Activated B cell treated with CpG ODN at 0.5 μM for 24 hours (primary cell): ENCODE data around the gene IL6R. TPM values are rescaled to one million over a fixed set of nuclear protein-coding genes. Genes with fewer than 3 reads are reported as not detected.
A peak's percentile ranks its signal among the peaks of the same experiment; 100 is the strongest.

ENCODE experiments used
- ATAC-seq: fragments of 200-7000 bp; cut with Tn5 transposase; one replicate; pipeline ENCODE4 v1.10.0; 2021; ENCODE audit warnings: low read depth, mild to moderate bottlenecking, moderate library complexity
- CTCF ChIA-PET: fragments of 350-600 bp; sonication (Branson Sonifier 250); formaldehyde crosslinking; loops from one replicate; lab custom pipeline; 2021; ENCODE audit warnings: antibody characterized with exemption; lab: Charles Lee
- POLR2A ChIA-PET: fragments of 350-600 bp; sonication (Branson Sonifier 250); formaldehyde crosslinking; loops from one replicate; lab custom pipeline; 2021; ENCODE audit warnings: antibody characterized with exemption; lab: Charles Lee
- DNase-seq: peaks from one replicate; pipeline ENCODE4 v3.0.0; 2022
- H3K27ac Mint-ChIP-seq: one replicate; pipeline ENCODE4 v1.8.0; 2020; ENCODE audit warnings: mixed read lengths
- H3K27me3 Mint-ChIP-seq: one replicate; pipeline ENCODE4 v1.8.0; 2021; ENCODE audit warnings: mixed read lengths
- H3K36me3 Mint-ChIP-seq: one replicate; pipeline ENCODE4 v1.8.0; 2021; ENCODE audit warnings: low read depth, mixed read lengths
- H3K4me1 Mint-ChIP-seq: one replicate; pipeline ENCODE4 v1.8.0; 2021; ENCODE audit warnings: mixed read lengths
- H3K4me3 Mint-ChIP-seq: one replicate; pipeline ENCODE4 v1.8.0; 2020; ENCODE audit warnings: mild to moderate bottlenecking, mixed read lengths
- H3K9me3 Mint-ChIP-seq: one replicate; pipeline ENCODE4 v1.8.0; 2020; ENCODE audit warnings: mixed read lengths
- intact Hi-C: fragments of 100-400 bp; cut with micrococcal nuclease; formaldehyde crosslinking; loops from one replicate; pipeline ENCODE4 v1.15.1; 2024
- total RNA-seq: library from RNA; stranded (reverse); gene quantifications from 2 replicates; pipeline ENCODE4 v1.2.3, GENCODE V29; 2022
- TF ChIP-seq, protein P1 (sequence below): fragments of 200-600 bp; IDR thresholded peaks from one replicate; pipeline ENCODE4 v1.8.0; 2022; ENCODE audit warnings: antibody characterized with exemption, mild to moderate bottlenecking

Gene IL6R
- total RNA-seq, 1 donor from 2014 or later, result 3.3 TPM

DNA sequence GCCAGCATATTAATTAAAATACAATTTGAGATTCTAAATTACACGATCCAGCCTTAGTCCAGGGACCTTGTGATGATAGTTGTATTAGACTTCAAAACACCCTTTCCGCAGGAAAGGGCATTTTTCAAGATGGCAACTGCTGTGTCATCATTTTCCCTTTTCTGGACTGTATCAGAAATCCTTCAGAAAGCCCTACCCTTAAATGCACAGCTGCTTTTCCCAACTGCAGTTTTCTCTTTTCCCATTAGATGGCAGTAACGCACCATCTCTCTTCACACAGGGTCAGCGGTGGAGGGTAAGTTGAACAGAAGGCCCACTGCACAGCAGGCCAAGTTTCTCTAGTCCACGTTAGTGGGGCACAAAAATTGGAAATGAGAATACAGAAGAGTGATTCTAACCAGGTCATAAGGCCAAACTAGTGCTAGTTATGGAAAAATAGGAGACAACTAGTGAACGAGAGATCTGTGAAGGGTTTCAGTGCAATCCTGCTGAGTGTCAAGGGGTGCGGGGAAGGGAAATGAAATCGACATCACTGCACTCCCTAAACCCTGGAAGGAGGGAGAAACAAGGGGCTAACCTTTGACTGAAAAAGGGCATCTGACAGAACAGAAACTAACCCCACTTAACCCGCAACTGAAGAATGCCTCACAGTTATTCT, 74.8 kb downstream of the IL6R start:
- ChIA-PET POLR2A (interaction anchor here (1.0 to 1.1 kb wide), 3 partner anchors 67 to 457 kb away, joined by 3 read pairs; partner anchors contain the start of gene PMVK), CTCF (interaction anchor here (0.6 to 4.8 kb wide), 29 partner anchors 10 to 605 kb away, joined by 3 to 101 read pairs (median 4); no protein-coding TSS in a partner anchor)
- intact Hi-C loops, result loop anchor here (1.0 to 10.0 kb wide), 6 partner anchors 66 to 581 kb away; partner anchors contain the start of gene IL6R
- no peaks in the 10 kb centered on the region for H3K9me3 Mint-ChIP-seq
- no peaks in the 10 kb centered on the region for H3K36me3 Mint-ChIP-seq
- TF ChIP-seq, protein P1, sequence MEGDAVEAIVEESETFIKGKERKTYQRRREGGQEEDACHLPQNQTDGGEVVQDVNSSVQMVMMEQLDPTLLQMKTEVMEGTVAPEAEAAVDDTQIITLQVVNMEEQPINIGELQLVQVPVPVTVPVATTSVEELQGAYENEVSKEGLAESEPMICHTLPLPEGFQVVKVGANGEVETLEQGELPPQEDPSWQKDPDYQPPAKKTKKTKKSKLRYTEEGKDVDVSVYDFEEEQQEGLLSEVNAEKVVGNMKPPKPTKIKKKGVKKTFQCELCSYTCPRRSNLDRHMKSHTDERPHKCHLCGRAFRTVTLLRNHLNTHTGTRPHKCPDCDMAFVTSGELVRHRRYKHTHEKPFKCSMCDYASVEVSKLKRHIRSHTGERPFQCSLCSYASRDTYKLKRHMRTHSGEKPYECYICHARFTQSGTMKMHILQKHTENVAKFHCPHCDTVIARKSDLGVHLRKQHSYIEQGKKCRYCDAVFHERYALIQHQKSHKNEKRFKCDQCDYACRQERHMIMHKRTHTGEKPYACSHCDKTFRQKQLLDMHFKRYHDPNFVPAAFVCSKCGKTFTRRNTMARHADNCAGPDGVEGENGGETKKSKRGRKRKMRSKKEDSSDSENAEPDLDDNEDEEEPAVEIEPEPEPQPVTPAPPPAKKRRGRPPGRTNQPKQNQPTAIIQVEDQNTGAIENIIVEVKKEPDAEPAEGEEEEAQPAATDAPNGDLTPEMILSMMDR, result peak; percentile 86
- ATAC-seq (peak; percentile 95), DNase-seq (no peak)
- H3K27ac Mint-ChIP-seq, result no peak overlapping the region
- peaks cover 6% of the 10 kb centered on the region for H3K4me1 Mint-ChIP-seq
- no peaks in the 10 kb centered on the region for H3K27me3 Mint-ChIP-seq
- no peak overlapping the region for H3K4me3 Mint-ChIP-seq

DNA sequence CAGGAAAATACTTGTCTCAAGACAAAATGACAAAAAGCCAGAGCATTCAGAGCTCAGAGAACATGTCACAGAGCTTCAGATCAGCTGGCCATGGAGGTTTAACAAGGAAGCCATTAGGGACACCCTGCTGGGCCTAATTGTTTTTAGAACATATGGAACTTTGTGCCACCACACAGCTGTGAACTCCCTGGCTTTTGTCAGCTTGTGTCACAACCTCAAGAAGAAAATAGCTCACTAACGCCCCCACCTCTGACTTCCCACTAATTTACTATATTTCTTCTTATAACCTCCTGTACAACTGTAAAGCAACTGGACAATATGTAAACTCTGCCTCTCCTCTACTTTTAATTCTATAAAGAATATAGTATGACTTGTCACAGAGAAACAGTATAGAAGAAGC, 75.9 kb downstream of the IL6R start:
- H3K9me3 Mint-ChIP-seq, result no peaks in the 10 kb centered on the region
- ChIA-PET POLR2A (interaction anchor here (1.0 kb wide), 1 partner anchor 455 kb away, joined by 3 read pairs; the partner anchor contains the start of gene PMVK), CTCF (interaction anchor here (1.0 to 4.8 kb wide), 17 partner anchors 10 to 604 kb away, joined by 3 to 101 read pairs (median 7); no protein-coding TSS in a partner anchor)
- no peak overlapping the region for H3K27ac Mint-ChIP-seq
- DNase-seq, result no peak
- no peak overlapping the region for H3K4me3 Mint-ChIP-seq
- H3K36me3 Mint-ChIP-seq, result no peaks in the 10 kb centered on the region
- H3K4me1 Mint-ChIP-seq, result peaks cover 6% of the 10 kb centered on the region
- TF ChIP-seq, protein P1, result no peak
- peaks cover 3% of the 10 kb centered on the region for H3K27me3 Mint-ChIP-seq
- no peak for ATAC-seq
- intact Hi-C loops, result no loop called here

DNA sequence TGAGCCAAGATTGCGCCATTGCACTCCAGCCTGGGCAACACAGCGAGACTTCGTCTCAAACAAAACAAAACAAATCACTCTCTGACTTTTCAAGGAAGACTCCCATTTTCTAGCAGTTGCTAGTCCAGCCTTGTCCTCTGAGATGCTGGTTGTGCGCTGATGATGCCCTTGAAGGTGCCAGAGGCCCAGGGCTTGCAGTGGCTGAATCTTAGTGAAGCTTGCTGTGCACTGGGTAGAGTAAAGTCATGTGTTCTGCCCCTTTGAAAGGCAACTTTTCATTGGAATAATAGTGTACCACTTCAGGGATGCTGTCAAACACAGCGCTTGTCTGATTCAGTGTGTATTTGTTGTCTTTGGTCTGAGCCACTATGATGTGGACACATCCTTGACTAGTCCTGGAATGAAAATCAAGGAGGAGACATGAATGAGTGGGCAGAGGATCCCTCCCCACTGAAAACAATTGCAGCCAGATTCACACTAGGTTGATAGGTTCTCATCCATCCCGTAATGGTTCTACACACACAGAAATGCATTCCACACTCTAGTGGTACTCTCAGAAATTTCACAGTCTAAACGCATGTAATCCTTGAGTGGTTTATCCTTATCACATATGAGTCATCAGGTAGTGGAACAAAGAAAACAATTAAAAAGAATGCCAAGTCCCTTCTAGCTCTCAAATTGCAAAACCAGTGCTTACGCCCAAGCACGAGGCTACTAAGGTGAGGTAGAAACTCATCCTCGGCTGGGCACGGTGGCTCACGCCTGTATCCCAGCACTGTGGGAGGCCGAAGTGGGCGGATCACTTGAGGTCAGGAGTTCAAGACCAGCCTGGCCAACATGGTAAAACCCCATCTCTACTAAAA, 79.0 kb downstream of the IL6R start:
- Mint-ChIP-seq H3K9me3 (no peaks in the 10 kb centered on the region), H3K36me3 (no peaks in the 10 kb centered on the region), H3K27me3 (peaks cover 3% of the 10 kb centered on the region), H3K4me3 (no peak overlapping the region), H3K4me1 (peaks cover 2% of the 10 kb centered on the region), H3K27ac (no peak overlapping the region)
- ATAC-seq (no peak), DNase-seq (no peak)
- TF ChIP-seq, protein P1, result no peak
- POLR2A ChIA-PET, result no interaction called here
- CTCF ChIA-PET, result no interaction called here
- intact Hi-C loops, result no loop called here

DNA sequence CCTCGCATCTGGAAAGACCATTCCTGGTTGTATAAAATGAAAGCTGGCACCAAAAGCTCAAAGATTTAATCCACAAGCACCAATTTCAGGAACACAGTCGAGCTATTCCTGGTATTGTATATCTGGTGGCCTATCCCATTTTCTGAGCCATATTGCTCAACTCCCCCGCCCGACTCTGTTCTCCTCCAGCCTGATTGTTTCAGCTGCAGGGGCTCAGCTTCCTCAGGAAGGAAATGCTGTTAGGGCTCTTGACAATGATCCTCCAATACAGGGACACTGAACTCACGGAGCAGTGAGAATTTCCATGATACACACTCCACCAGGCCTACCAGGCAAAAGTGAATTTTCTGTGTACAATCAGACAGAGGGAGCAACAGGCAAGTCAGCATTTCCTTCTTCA, 80.0 kb downstream of the IL6R start:
- no peaks in the 10 kb centered on the region for H3K36me3 Mint-ChIP-seq
- H3K4me1 Mint-ChIP-seq, result peaks cover 3% of the 10 kb centered on the region
- no peak overlapping the region for H3K4me3 Mint-ChIP-seq
- no peak for DNase-seq
- ChIA-PET POLR2A (no interaction called here), CTCF (no interaction called here)
- TF ChIP-seq, protein P1, result no peak
- peaks cover 3% of the 10 kb centered on the region for H3K27me3 Mint-ChIP-seq
- H3K27ac Mint-ChIP-seq, result no peak overlapping the region
- no peak for ATAC-seq
- no peaks in the 10 kb centered on the region for H3K9me3 Mint-ChIP-seq
- intact Hi-C loops, result no loop called here
